ENCODE measurements around the gene ILF3.
"Not testable (repeated sequence)": the region's sequence is repeated elsewhere in the genome, so short reads cannot be mapped to it uniquely, and the experiment has no call there.

The ILF3 gene

DNA sequence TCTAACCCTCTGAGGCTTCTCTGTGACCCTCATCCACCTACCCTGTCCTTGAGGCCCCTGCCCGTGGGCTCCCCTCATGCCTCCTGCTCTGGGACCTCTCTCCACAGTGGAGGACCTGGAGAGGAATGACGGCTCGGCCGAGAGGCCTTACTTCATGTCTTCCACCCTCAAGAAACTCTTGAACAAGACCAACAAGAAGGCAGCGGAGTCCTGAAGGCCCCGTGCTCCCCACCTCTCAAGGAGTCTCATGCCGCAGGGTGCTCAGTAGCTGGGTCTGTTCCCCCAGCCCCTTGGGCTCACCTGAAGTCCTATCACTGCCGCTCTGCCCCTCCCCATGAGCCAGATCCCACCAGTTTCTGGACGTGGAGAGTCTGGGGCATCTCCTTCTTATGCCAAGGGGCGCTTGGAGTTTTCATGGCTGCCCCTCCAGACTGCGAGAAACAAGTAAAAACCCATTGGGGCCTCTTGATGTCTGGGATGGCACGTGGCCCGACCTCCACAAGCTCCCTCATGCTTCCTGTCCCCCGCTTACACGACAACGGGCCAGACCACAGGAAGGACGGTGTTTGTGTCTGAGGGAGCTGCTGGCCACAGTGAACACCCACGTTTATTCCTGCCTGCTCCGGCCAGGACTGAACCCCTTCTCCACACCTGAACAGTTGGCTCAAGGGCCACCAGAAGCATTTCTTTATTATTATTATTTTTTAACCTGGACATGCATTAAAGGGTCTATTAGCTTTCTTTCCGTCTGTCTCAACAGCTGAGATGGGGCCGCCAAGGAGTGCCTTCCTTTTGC is 10.8 kb upstream of the ILF3 start:
- DNase-seq, result no peak

DNA sequence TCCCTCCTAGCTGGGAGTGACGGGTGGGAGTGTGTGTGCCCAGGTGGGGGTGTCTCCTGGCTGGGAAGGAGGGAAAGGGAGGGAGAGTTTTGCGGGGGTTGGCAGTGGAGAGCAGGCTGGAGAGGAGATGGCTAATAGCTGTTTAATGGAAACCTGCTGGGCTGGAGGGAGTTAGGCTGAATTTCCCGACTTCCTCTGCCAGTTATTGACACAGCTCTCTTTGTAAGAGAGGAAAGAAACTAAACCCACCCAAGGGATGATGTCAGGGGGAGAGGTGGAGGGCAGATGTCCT is 10.2 kb upstream of the ILF3 start:
- DNase-seq, result no peak

GRCh38 chr19:10644260-10645007 is 9.7 kb upstream of the ILF3 start:
- DNase-seq, result peak; percentile 83

GRCh38 chr19:10646456-10647159 is 7.5 kb upstream of the ILF3 start:
- no peak for DNase-seq

- no peak for DNase-seq
Measured at GRCh38 chr19:10648360-10648759, 5.8 kb upstream of the ILF3 start.

DNA sequence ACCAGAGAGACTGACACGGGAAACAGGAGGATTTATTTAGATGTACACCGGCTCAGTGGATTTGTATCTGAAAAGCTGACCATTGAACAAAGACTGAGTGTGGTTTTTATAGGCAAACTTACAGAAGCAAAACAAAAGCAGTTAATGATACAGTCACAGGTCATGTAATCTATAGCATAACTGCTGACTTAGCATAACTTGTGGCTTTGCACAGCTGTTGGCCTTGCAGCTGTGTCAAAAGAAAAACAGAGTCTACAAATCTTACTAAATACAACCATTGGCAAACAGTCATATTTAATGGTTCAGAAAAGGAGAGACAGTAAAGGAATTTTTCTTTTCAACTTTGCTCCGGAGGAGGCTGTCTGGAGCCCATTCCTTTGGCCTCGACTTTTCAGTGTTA is 2.3 kb upstream of the ILF3 start:
- no peak for DNase-seq

DNA sequence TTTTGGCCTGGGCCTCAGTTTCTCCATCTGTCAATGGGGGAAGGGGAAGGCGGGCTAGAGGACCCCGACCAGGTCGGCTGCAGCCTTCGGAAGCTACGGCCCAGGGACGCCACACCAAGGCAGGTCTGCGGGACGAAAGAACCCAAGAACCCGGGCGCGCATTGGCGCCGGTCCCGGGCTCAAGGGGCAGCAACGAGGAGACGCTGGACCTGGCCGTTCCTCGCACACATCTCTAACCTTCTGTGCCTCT is 739 bp upstream of the ILF3 start:
- DNase-seq, result no peak

DNA sequence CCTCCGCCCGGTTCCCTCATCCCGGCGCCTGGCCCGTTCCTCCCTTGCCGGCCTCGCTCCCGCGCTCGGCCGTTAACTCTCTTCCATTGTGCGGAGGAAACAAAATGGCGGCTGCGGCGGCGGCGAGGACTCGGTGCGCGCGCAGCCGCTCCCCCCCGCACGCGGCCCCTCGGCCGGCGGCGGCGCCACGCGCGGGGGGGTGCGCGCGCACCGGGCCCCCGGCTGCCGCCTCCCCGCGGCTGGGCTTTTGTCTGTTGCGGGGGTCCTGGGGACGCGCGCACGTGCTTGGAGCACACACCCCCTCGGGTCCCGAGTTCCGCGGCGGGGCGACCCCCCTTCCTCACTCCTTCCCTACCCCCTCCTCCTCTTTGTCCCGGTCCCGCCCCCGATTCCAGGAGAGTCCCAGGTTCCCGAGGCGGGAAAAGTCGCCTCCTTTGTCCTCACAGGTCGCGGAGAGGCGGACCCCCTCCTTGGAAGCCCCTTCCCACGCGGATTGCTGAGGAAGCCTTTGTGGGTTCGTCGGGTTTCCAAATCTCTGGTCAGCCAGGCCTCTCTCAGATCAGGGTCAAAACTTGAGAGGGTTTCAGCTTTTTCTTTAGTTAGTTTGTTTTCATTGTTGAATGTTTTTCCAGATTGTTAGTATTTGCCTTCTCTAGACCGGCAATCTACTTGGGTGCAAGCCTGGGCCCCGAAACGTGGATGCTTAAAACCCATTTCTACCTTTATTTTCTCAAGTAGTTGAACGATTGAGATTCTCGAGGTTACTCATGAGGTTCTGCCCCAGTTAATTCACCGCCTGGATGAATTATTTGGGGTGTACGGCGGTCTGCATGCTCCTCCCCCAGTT is 687 bp downstream of the ILF3 start:
- peak; percentile 36 for DNase-seq

GRCh38 chr19:10655457-10656312 is 1.5 kb downstream of the ILF3 start:
- DNase-seq, result no peak

DNA sequence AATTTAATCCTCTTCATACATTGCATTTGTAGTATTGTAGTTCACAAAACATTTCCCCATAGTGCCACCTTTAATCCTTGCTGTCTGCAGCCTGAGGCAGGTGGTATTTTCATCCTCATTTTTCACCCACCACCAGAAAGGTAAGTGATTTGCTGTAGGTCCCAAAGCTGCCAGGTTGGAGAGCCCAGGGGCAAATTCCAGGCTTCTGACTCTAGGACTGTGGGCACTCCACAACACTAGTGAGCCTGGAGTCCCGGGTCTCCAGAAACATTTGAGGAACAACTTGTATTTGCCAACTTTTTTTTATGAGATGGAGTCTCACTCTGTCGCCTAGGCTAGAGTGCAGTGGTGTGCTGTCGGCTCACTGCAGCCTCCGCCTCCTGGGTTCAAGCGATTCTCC is 6.2 kb downstream of the ILF3 start:
- no peak for DNase-seq

GRCh38 chr19:10661946-10662345 is 7.8 kb downstream of the ILF3 start:
- DNase-seq, result no peak

GRCh38 chr19:10662384-10663251 is 8.5 kb downstream of the ILF3 start:
- no peak for DNase-seq

- DNase-seq, result not testable (repeated sequence)
Measured at GRCh38 chr19:10663252-10663563, 9.1 kb downstream of the ILF3 start.

- no peak for DNase-seq
Measured at GRCh38 chr19:10667867-10668266, 13.7 kb downstream of the ILF3 start.

GRCh38 chr19:10669246-10669645 is 15.1 kb downstream of the ILF3 start:
- no peak for DNase-seq

DNA sequence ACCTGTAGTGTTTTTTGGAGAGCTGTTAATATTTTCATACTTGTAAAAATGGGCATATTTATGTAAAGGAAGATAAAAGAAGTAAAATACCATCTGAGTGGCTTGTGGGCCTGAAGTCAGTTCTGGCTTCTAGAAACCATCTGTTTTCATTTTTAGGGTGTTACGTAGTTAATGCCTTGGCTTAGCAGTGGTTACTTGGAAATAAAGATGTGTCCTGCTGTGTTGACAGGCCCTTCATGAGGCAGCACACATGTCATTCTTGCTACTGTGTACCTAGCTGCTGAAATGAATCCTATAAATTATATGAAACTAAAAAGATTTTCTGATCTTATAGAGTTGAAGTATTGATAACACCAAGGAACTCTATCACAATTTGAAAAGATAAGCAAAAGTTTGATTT is 16.0 kb downstream of the ILF3 start:
- no peak for DNase-seq

GRCh38 chr19:10670876-10671804 is 17.0 kb downstream of the ILF3 start:
- DNase-seq, result no peak

- DNase-seq, result not testable (repeated sequence)
Measured at GRCh38 chr19:10671922-10672321, 17.8 kb downstream of the ILF3 start.

GRCh38 chr19:10675214-10675613 is 21.1 kb downstream of the ILF3 start:
- not testable (repeated sequence) for DNase-seq

GRCh38 chr19:10677751-10678150 is 23.6 kb downstream of the ILF3 start:
- DNase-seq, result no peak
